ENCODE data around the gene PRKAR1B. TPM values are rescaled to one million over a fixed set of nuclear protein-coding genes. Genes with fewer than 3 reads are reported as not detected.
"Not testable (repeated sequence)": the region's sequence is repeated elsewhere in the genome, so short reads cannot be mapped to it uniquely, and the experiment has no call there.

Gene PRKAR1B
- total RNA-seq, 1 experiment from 2014 or later, result 43.3 TPM

GRCh38 chr7:551615-551970 is 175.5 kb downstream of the PRKAR1B start:
- not testable (repeated sequence) for H3K36me3 Mint-ChIP-seq (ENCODE audit: insufficient read depth in 1 of 3, low read depth in 3 of 3); H3K27me3 ChIP-seq (ENCODE audit: insufficient read depth, low read length); H3K56ac ChIP-seq (ENCODE audit: insufficient read length, low read depth, low read length); H2AFZ ChIP-seq (ENCODE audit: low read length); DNase-seq; H3K9me3 Mint-ChIP-seq; H3T11ph ChIP-seq (ENCODE audit: low read length); H3K23ac ChIP-seq (ENCODE audit: insufficient read length, low read depth, low read length); H3K4ac ChIP-seq (ENCODE audit: low read depth, low read length); H3K9me3 ChIP-seq (ENCODE audit: control insufficient read depth, low read depth, low read length); H3K4me2 ChIP-seq (ENCODE audit: insufficient read depth, insufficient read length, low read length); H4K91ac ChIP-seq (ENCODE audit: insufficient read length, low read depth, low read length); H3K27ac ChIP-seq (ENCODE audit: insufficient read length, low read depth, low read length); H3K27ac Mint-ChIP-seq; H3K23me2 ChIP-seq (ENCODE audit: insufficient read length, low read depth, low read length, poor library complexity, severe bottlenecking); H2AK5ac ChIP-seq (ENCODE audit: insufficient read length, low read length); H3K4me1 Mint-ChIP-seq; H3K14ac ChIP-seq (ENCODE audit: insufficient read depth, low read length); H2BK20ac ChIP-seq (ENCODE audit: low read depth, low read length, poor library complexity, severe bottlenecking); H3K79me1 ChIP-seq (ENCODE audit: insufficient read depth, low read depth, low read length, poor library complexity, severe bottlenecking); H4K5ac ChIP-seq (ENCODE audit: insufficient read length, low read depth, low read length); H3K79me2 ChIP-seq (ENCODE audit: insufficient read depth, low read length); H3K18ac ChIP-seq (ENCODE audit: insufficient read length, low read depth, low read length); H4K8ac ChIP-seq (replicated peaks; ENCODE audit: insufficient read length, low read depth, low read length); H2BK5ac ChIP-seq (ENCODE audit: insufficient read length, low read length); H3K4me3 Mint-ChIP-seq; H4K20me1 ChIP-seq (ENCODE audit: control insufficient read depth, insufficient read depth, insufficient read length); H3K9ac ChIP-seq (ENCODE audit: extremely low read depth, insufficient read length, low read length); H2BK12ac ChIP-seq (ENCODE audit: insufficient read length, low read depth, low read length); H3K4me1 ChIP-seq (ENCODE audit: insufficient read depth, low read length); H2BK120ac ChIP-seq (ENCODE audit: low read depth, low read length, poor library complexity, severe bottlenecking); H3K27me3 Mint-ChIP-seq (ENCODE audit: low read depth); H2BK15ac ChIP-seq (ENCODE audit: low read depth, low read length)
- no CpG with 5 or more reads among the region's 9 CpGs for WGBS (ENCODE audit: extremely low coverage, insufficient read length, low lambda C conversion rate)
